Measurements from ENCODE around the gene TTC1.
"Not testable (repeated sequence)": the region's sequence is repeated elsewhere in the genome, so short reads cannot be mapped to it uniquely, and the experiment has no call there.

The TTC1 gene, protein sequence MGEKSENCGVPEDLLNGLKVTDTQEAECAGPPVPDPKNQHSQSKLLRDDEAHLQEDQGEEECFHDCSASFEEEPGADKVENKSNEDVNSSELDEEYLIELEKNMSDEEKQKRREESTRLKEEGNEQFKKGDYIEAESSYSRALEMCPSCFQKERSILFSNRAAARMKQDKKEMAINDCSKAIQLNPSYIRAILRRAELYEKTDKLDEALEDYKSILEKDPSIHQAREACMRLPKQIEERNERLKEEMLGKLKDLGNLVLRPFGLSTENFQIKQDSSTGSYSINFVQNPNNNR

GRCh38 chr5:160008877-160009590, at the start of gene TTC1:
TSS of gene TTC1 (plus strand) at chr5:160009139. CDS start at chr5:160010529, 1,390 bp downstream.
- DNase-seq (ENCODE audit: low read depth, low spot score) = peak; percentile 98
- peak within 1 kb of the TSS; percentile 82 for H3K27ac ChIP-seq

DNA sequence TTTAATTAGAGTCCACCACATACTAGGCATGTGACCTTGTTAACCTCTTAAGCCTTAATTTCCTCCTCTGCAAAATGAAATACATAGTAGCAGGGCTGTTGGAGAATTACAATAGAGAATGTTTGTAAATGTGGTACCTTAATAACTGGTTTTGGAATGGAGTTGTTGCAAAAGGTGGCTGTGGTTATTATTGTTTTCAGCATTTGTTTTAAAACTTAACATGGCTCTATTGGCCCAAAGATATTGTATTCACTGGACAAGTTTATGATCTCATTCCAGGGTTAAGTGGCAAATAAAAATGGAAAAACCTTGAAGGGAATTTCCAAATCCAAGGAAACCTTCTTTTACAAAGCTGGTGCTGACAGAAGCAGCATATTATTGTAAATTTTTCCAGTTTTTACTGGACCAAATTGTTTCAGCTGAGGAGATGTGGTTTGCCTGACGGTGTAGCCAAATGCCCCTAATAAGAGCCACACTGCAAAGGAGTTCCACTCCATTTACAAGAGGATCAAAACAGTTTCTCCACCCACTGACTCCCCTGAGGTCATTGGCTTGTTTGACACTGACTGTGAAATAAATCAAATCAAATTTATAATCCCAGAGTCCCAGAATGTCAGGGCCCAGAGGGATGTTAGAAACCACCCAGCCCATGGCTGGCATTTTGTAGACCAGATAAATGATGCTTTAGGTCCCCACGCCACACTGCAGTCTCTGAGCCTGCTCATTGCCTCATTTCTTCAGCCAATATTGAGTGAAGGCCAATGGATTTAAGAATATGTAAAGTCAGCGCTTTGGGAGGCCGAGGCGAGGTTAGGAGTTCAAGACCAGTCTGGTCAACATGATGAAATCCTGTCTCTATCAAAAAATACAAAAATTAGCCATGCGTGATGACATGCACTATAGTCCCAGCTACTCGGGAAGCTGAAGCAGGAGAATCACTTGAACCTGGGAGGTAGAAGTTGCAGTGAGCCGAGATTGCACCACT, 47.5 kb upstream of the TTC1 start:
- H3K27ac ChIP-seq = no peak overlapping the region
- DNase-seq (ENCODE audit: low read depth, low spot score) = no peak

GRCh38 chr5:159962214-159962613, 46.7 kb upstream of the TTC1 start:
- DNase-seq (ENCODE audit: low read depth, low spot score) = no peak
- no peak overlapping the region for H3K27ac ChIP-seq

GRCh38 chr5:159963935-159964334, 45.0 kb upstream of the TTC1 start:
- H3K27ac ChIP-seq = no peak overlapping the region
- DNase-seq (ENCODE audit: low read depth, low spot score) = no peak

- no peak for DNase-seq (ENCODE audit: low read depth, low spot score)
- no peak overlapping the region for H3K27ac ChIP-seq
These were observed 43.7 kb upstream of the TTC1 start for GRCh38 chr5:159965031-159965837.

GRCh38 chr5:159965838-159966128, 43.2 kb upstream of the TTC1 start:
- not testable (repeated sequence) for DNase-seq (ENCODE audit: low read depth, low spot score); H3K27ac ChIP-seq

GRCh38 chr5:159969966-159970365, 39.0 kb upstream of the TTC1 start:
- no peak for DNase-seq (ENCODE audit: low read depth, low spot score)
- H3K27ac ChIP-seq = no peak overlapping the region

GRCh38 chr5:159971038-159971437, 37.9 kb upstream of the TTC1 start:
- DNase-seq (ENCODE audit: low read depth, low spot score) = no peak
- no peak overlapping the region for H3K27ac ChIP-seq

- no peak for DNase-seq (ENCODE audit: low read depth, low spot score)
- no peak overlapping the region for H3K27ac ChIP-seq
These were observed 37.4 kb upstream of the TTC1 start for GRCh38 chr5:159971514-159971913.

DNA sequence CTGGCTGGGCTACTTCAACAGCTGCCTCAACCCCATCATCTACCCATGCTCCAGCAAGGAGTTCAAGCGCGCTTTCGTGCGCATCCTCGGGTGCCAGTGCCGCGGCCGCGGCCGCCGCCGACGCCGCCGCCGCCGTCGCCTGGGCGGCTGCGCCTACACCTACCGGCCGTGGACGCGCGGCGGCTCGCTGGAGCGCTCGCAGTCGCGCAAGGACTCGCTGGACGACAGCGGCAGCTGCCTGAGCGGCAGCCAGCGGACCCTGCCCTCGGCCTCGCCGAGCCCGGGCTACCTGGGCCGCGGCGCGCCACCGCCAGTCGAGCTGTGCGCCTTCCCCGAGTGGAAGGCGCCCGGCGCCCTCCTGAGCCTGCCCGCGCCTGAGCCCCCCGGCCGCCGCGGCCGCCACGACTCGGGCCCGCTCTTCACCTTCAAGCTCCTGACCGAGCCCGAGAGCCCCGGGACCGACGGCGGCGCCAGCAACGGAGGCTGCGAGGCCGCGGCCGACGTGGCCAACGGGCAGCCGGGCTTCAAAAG, 36.9 kb upstream of the TTC1 start:
- DNase-seq (ENCODE audit: low read depth, low spot score) = no peak

GRCh38 chr5:159972538-159973362, 36.2 kb upstream of the TTC1 start:
- no peak for DNase-seq (ENCODE audit: low read depth, low spot score)
- no peak overlapping the region for H3K27ac ChIP-seq

More for the DNA sequence above, 36.9 kb upstream of the TTC1 start:
- no peak overlapping the region for H3K27ac ChIP-seq

GRCh38 chr5:159975462-159976019, 33.4 kb upstream of the TTC1 start:
- no peak overlapping the region for H3K27ac ChIP-seq
- DNase-seq (ENCODE audit: low read depth, low spot score) = no peak

- H3K27ac ChIP-seq = no peak overlapping the region
- no peak for DNase-seq (ENCODE audit: low read depth, low spot score)
These were observed 32.0 kb upstream of the TTC1 start for GRCh38 chr5:159976921-159977320.

DNA sequence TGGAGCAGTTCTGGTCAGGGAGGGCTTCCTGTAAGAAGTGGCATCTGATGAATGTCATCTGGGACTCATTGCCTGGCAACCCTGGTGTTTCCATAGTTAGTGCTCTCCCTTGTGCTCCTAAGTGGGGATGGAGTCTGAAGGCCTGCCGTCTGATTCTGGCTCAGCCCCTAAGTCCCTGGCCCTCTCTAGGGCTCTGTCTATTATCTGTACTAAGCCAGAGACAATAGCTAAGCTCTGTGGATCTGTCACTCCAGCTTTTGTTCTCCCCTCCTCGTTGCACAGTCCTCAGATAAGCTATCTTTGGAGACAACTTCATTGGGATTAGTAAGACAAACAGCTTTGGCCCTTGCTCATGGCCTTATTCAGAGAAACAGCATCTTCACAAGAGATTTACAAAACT, 30.6 kb upstream of the TTC1 start:
- no peak for DNase-seq (ENCODE audit: low read depth, low spot score)
- H3K27ac ChIP-seq = no peak overlapping the region

DNA sequence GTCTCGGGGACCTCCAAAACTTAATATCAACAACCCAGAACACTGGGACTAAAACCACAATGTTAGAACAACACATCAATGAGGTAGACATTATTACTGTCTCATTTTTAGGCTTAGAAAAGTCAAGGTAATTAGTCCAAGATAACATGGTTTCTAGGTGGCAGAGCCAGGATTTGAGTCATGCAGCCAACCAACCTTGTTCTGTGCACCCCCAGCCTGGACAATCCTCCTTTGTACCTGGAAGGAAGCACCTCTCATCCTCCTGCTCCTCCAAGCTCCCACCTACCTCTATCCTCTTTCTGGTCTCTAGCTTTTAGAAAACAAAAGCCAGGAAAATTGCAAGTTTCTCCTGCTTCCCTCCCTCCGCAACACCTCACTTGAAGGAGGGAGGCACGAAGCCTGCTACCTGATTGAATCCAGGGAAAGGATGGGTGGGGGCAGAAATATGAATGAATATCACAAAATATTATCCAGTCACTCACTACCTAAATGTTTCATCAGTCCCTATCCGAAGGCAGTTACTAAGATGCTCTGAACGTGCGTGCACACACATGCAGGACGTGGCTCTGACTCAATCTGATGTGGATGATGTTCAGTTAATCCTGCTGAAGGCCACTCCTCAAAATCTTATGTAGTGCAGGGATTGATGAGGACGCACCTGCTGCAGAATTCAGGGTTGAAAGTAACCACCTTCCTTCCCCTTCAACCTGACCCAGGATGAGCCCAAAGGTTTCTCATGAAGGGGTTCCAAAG, 26.3 kb upstream of the TTC1 start:
- peak; percentile 69 for DNase-seq (ENCODE audit: low read depth, low spot score)
- H3K27ac ChIP-seq = peak overlapping the region; percentile 77

- no peak for DNase-seq (ENCODE audit: low read depth, low spot score)
- no peak overlapping the region for H3K27ac ChIP-seq
These were observed 21.8 kb upstream of the TTC1 start for GRCh38 chr5:159987031-159987674.

- H3K27ac ChIP-seq = no peak overlapping the region
- DNase-seq (ENCODE audit: low read depth, low spot score) = no peak
These were observed 18.4 kb upstream of the TTC1 start for GRCh38 chr5:159990506-159990905.
